GM12878 (cell line): ENCODE results near the gene GARRE1.

Experiments
- BACH1 ChIP-seq: fragments of 450-650 bp; IDR thresholded peaks from 2 replicates; pipeline ENCODE4 v1.6.1; 2017; ENCODE audit warnings: mild to moderate bottlenecking, borderline replicate concordance
- CREB1 ChIP-seq: IDR thresholded peaks from 2 replicates; pipeline ENCODE4 v1.6.1; 2012; ENCODE audit warnings: low read depth, mild to moderate bottlenecking, inconsistent platforms
- POLR2AphosphoS5 ChIP-seq: IDR thresholded peaks from 2 replicates; pipeline ENCODE4 v1.6.1; 2011; ENCODE audit warnings: mild to moderate bottlenecking, low read length, inconsistent platforms
- SP1 ChIP-seq: IDR thresholded peaks from one replicate; pipeline ENCODE4 v1.6.1; 2011; ENCODE audit warnings: low read depth, low read length
- YY1 ChIP-seq: IDR thresholded peaks from 2 replicates; pipeline ENCODE4 v1.6.1; 2011; ENCODE audit warnings: low read depth, mild to moderate bottlenecking, low read length
- ZNF384 ChIP-seq: IDR thresholded peaks from 2 replicates; pipeline ENCODE4 v1.6.1; 2012; ENCODE audit warnings: low read depth, mild to moderate bottlenecking, low read length, improper control_type of control experiment, borderline replicate concordance
- TF ChIP-seq, protein P1 (sequence below), 3 experiments: IDR thresholded peaks in 2 of 3; conservative IDR thresholded peaks in 1 of 3; 2 replicates each; pipeline ENCODE4 v1.5.1; 2011; ENCODE audit warnings: low read depth in 3 of 3, low read length in 3 of 3, mild to moderate bottlenecking in 3 of 3, control low read depth in 2 of 3, moderate library complexity in 2 of 3, inconsistent platforms in 1 of 3, mixed read lengths in 1 of 3; ENCODE audit not compliant: control insufficient read depth in 2 of 3, insufficient read depth in 1 of 3; ENCODE audit errors: extremely low read depth in 1 of 3
- TF ChIP-seq, protein P2 (sequence below): IDR thresholded peaks from 2 replicates; pipeline ENCODE4 v1.6.1; 2012; ENCODE audit warnings: mild to moderate bottlenecking, low read depth, low read length
- TF ChIP-seq, protein P3 (sequence below): fragments of 450-650 bp; IDR thresholded peaks from 2 replicates; pipeline ENCODE4 v1.6.1; 2017; ENCODE audit warnings: mild to moderate bottlenecking, moderate library complexity

GRCh38 chr19:34278783-34279182, 24.4 kb downstream of the GARRE1 start:
- TF ChIP-seq, protein P1, sequence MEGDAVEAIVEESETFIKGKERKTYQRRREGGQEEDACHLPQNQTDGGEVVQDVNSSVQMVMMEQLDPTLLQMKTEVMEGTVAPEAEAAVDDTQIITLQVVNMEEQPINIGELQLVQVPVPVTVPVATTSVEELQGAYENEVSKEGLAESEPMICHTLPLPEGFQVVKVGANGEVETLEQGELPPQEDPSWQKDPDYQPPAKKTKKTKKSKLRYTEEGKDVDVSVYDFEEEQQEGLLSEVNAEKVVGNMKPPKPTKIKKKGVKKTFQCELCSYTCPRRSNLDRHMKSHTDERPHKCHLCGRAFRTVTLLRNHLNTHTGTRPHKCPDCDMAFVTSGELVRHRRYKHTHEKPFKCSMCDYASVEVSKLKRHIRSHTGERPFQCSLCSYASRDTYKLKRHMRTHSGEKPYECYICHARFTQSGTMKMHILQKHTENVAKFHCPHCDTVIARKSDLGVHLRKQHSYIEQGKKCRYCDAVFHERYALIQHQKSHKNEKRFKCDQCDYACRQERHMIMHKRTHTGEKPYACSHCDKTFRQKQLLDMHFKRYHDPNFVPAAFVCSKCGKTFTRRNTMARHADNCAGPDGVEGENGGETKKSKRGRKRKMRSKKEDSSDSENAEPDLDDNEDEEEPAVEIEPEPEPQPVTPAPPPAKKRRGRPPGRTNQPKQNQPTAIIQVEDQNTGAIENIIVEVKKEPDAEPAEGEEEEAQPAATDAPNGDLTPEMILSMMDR (IDR thresholded peaks at IDR 0.05 in 2 of 3, conservative IDR thresholded peaks at IDR 0.05 in 1 of 3; ENCODE audit: control insufficient read depth in 2 of 3, extremely low read depth in 1 of 3, insufficient read depth in 1 of 3, low read depth in 3 of 3, low read length in 3 of 3), result no peak
- TF ChIP-seq SP1, result no peak
- TF ChIP-seq ZNF384, result no peak
- TF ChIP-seq, protein P2, sequence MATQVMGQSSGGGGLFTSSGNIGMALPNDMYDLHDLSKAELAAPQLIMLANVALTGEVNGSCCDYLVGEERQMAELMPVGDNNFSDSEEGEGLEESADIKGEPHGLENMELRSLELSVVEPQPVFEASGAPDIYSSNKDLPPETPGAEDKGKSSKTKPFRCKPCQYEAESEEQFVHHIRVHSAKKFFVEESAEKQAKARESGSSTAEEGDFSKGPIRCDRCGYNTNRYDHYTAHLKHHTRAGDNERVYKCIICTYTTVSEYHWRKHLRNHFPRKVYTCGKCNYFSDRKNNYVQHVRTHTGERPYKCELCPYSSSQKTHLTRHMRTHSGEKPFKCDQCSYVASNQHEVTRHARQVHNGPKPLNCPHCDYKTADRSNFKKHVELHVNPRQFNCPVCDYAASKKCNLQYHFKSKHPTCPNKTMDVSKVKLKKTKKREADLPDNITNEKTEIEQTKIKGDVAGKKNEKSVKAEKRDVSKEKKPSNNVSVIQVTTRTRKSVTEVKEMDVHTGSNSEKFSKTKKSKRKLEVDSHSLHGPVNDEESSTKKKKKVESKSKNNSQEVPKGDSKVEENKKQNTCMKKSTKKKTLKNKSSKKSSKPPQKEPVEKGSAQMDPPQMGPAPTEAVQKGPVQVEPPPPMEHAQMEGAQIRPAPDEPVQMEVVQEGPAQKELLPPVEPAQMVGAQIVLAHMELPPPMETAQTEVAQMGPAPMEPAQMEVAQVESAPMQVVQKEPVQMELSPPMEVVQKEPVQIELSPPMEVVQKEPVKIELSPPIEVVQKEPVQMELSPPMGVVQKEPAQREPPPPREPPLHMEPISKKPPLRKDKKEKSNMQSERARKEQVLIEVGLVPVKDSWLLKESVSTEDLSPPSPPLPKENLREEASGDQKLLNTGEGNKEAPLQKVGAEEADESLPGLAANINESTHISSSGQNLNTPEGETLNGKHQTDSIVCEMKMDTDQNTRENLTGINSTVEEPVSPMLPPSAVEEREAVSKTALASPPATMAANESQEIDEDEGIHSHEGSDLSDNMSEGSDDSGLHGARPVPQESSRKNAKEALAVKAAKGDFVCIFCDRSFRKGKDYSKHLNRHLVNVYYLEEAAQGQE, result no peak
- no peak for TF ChIP-seq CREB1
- TF ChIP-seq, protein P3, sequence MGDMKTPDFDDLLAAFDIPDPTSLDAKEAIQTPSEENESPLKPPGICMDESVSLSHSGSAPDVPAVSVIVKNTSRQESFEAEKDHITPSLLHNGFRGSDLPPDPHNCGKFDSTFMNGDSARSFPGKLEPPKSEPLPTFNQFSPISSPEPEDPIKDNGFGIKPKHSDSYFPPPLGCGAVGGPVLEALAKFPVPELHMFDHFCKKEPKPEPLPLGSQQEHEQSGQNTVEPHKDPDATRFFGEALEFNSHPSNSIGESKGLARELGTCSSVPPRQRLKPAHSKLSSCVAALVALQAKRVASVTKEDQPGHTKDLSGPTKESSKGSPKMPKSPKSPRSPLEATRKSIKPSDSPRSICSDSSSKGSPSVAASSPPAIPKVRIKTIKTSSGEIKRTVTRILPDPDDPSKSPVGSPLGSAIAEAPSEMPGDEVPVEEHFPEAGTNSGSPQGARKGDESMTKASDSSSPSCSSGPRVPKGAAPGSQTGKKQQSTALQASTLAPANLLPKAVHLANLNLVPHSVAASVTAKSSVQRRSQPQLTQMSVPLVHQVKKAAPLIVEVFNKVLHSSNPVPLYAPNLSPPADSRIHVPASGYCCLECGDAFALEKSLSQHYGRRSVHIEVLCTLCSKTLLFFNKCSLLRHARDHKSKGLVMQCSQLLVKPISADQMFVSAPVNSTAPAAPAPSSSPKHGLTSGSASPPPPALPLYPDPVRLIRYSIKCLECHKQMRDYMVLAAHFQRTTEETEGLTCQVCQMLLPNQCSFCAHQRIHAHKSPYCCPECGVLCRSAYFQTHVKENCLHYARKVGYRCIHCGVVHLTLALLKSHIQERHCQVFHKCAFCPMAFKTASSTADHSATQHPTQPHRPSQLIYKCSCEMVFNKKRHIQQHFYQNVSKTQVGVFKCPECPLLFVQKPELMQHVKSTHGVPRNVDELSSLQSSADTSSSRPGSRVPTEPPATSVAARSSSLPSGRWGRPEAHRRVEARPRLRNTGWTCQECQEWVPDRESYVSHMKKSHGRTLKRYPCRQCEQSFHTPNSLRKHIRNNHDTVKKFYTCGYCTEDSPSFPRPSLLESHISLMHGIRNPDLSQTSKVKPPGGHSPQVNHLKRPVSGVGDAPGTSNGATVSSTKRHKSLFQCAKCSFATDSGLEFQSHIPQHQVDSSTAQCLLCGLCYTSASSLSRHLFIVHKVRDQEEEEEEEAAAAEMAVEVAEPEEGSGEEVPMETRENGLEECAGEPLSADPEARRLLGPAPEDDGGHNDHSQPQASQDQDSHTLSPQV, result no peak
- TF ChIP-seq POLR2AphosphoS5, result no peak
- no peak for TF ChIP-seq BACH1
- TF ChIP-seq YY1, result no peak
